Measurements from ENCODE around the gene DOC2B.

DNA sequence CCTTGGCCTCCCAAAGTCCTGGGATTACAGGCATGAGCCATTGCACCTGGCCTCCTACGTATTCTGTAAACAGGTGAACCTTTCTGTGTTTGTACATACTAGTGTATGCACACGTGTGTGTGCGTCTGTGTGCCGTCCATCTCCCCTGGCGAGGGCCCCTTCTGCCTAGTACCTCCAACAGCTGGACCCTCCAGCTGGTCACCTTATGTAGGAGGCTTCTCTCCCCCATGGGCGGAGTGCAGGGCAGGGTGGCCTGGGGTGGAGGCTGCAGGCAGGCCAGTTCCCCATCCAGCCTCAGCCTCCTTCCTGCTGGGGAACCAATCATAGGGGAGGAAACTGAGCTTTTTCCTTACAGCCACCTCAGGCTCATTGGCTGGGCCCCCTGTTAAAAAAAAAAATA, 24.4 kb upstream of the DOC2B start:
- TF ChIP-seq, protein P1, sequence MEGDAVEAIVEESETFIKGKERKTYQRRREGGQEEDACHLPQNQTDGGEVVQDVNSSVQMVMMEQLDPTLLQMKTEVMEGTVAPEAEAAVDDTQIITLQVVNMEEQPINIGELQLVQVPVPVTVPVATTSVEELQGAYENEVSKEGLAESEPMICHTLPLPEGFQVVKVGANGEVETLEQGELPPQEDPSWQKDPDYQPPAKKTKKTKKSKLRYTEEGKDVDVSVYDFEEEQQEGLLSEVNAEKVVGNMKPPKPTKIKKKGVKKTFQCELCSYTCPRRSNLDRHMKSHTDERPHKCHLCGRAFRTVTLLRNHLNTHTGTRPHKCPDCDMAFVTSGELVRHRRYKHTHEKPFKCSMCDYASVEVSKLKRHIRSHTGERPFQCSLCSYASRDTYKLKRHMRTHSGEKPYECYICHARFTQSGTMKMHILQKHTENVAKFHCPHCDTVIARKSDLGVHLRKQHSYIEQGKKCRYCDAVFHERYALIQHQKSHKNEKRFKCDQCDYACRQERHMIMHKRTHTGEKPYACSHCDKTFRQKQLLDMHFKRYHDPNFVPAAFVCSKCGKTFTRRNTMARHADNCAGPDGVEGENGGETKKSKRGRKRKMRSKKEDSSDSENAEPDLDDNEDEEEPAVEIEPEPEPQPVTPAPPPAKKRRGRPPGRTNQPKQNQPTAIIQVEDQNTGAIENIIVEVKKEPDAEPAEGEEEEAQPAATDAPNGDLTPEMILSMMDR (conservative IDR thresholded peaks at IDR 0.05; ENCODE audit: low read length): no peak
- TF ChIP-seq EZH2phosphoT487 (IDR thresholded peaks at IDR 0.05; ENCODE audit: borderline replicate concordance, low read depth, low read length): no peak
